HUES48 (cell line): ENCODE measurements around the gene NECAP2.

Experiments used
- H3K27ac ChIP-seq: one replicate; pipeline ENCODE4 v1.7.0; 2013; ENCODE audit warnings: low read depth, low read length, inconsistent platforms
- H3K27me3 ChIP-seq: 2 replicates; pipeline ENCODE4 v1.6.1; 2013; ENCODE audit warnings: mild to moderate bottlenecking, low read length; ENCODE audit not compliant: control insufficient read depth, insufficient read depth
- H3K36me3 ChIP-seq: 2 replicates; pipeline ENCODE4 v1.6.1; 2013; ENCODE audit warnings: low read length; ENCODE audit not compliant: control insufficient read depth, insufficient read depth
- H3K4me1 ChIP-seq: 2 replicates; pipeline ENCODE4 v1.6.1; 2013; ENCODE audit warnings: mild to moderate bottlenecking, low read length; ENCODE audit not compliant: control insufficient read depth, insufficient read depth
- H3K4me3 ChIP-seq: 2 replicates; pipeline ENCODE4 v1.5.1; 2013; ENCODE audit warnings: mild to moderate bottlenecking, low read depth, low read length
- H3K9ac ChIP-seq: 2 replicates; pipeline ENCODE4 v1.6.1; 2013; ENCODE audit warnings: mild to moderate bottlenecking, low read depth, low read length, moderate library complexity
- H3K9me3 ChIP-seq: 2 replicates; pipeline ENCODE4 v1.6.1; 2013; ENCODE audit warnings: low read length; ENCODE audit not compliant: control insufficient read depth, insufficient read depth

Gene NECAP2

DNA sequence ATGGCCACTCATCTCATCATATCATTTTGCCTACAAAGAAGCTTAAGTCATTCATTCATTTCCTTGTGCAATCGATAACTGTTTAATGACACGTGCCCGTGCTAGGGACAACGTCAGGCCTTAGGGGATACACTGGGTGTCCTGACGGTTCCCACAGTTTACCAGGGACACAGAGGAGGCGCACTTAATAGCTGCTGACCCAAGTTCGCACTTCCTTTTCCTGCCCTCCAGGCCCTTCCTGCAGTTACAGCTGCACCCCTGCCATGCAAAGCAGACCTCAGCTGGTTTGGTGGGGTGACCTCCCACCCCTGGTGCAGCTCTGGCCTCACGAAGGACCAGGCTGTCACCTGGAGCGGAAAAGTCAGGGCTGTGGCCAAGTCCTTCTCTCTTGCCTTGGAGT, 7.5 kb upstream of the NECAP2 start:
- H3K9ac ChIP-seq: no peak overlapping the region
- no peaks in the 10 kb centered on the region for H3K9me3 ChIP-seq
- H3K36me3 ChIP-seq: no peaks in the 10 kb centered on the region
- no peaks in the 10 kb centered on the region for H3K4me1 ChIP-seq
- no peaks in the 10 kb centered on the region for H3K27me3 ChIP-seq
- no peak overlapping the region for H3K4me3 ChIP-seq
- no peak overlapping the region for H3K27ac ChIP-seq

DNA sequence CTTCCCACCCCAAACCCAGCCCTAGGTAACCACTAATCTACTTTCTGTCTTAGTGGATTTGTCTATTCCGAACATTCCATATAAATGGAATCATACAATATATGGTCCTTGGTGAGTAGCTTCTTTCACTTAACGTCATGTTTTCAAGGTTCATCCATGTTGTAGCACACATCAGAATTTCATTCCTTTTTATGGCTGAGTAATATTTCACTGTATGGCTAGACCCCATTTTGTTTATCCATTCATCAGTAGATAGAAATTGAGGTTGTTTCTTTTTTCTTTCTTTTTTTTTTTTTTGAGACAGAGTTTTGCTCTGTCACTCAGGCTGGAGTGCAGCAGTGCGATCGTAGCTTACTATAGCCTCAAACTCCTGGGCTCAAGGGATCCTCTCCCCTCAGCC, 6.5 kb upstream of the NECAP2 start:
- Histone ChIP-seq H3K9ac (no peak overlapping the region), H3K9me3 (no peaks in the 10 kb centered on the region), H3K27me3 (no peaks in the 10 kb centered on the region), H3K4me3 (no peak overlapping the region), H3K4me1 (no peaks in the 10 kb centered on the region), H3K36me3 (no peaks in the 10 kb centered on the region), H3K27ac (no peak overlapping the region)

DNA sequence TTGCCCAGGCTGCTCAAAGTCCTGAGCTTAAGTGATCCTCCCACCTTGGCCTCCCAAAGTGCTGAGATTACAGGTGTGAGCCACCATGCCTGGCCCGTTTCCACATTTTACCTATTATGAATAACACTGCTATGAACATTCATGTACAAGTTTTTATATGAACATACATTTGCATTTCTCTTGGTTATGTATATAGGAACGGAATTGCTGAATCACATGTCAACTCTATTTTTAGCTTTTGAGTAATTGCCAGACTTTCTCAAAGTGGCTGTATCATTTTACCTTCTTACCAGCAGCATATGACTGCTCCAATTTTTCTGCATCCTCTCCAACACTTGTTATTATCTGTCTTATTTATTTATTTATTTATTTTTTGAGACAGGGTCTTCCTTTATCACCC, 6.0 kb upstream of the NECAP2 start:
- Histone ChIP-seq H3K9ac (no peak overlapping the region), H3K4me3 (no peak overlapping the region), H3K36me3 (no peaks in the 10 kb centered on the region), H3K27ac (no peak overlapping the region), H3K9me3 (no peaks in the 10 kb centered on the region), H3K4me1 (no peaks in the 10 kb centered on the region), H3K27me3 (no peaks in the 10 kb centered on the region)

DNA sequence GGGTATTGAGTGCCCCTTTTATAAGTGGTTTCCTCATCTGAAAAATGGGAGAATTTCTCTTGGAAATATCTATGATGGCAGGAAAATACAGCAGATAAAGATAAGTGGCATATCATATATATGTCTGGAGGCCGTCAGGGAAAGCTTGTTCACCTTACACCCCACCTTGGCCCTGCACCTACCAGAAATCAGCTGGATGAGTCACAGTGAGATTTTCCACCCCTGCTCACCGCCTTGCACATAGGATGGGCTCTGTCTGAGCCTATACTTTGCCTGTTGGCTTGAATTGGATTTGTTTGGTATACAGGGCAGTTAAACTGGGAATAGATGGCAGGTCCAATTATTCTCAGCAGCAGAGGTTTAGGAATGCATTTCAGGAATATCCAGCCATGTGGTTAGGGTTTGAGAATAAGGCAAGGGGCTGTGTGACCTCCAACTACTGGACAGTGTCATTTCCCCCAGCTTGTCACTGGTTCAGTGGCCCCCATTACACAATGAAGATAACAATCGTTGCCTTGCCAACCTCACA, 3.5 kb upstream of the NECAP2 start, which contains the start of gene SPATA21:
Gene SPATA21, minus strand, starts transcription at position 479 of the 529 bp plus-strand sequence. CDS start 6,053 bp downstream, outside the sequence.
- no peaks in the 10 kb centered on the region for H3K36me3 ChIP-seq
- H3K4me3 ChIP-seq: no peak within 1 kb of the TSS
- H3K9me3 ChIP-seq: no peaks in the 10 kb centered on the region
- peaks cover 5% of the 10 kb centered on the region for H3K4me1 ChIP-seq
- H3K9ac ChIP-seq: no peak within 1 kb of the TSS
- H3K27me3 ChIP-seq: no peaks in the 10 kb centered on the region; the same call in 1 of the 2 replicates
- no peak within 1 kb of the TSS for H3K27ac ChIP-seq

DNA sequence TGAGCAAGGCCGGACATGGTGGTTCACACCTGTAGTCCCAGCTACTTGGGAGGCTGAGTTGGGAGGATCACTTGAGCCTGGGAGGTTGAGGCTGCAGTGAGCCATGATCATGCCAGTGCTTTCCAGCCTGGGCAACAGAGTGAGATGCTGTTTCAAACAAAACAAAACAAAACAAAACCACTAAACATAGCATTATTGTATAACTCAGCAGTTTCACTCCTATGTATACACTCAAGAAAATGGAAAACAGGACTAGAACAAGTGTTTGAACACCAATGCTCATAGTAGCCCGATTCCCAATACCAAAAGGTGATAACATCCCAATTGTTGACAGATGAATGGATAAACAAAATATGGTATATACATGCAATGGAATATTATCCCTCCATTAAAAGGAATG, 2.0 kb upstream of the NECAP2 start:
- Histone ChIP-seq H3K27me3 (no peaks in the 10 kb centered on the region; the same call in 1 of the 2 replicates), H3K27ac (no peak overlapping the region), H3K9me3 (no peaks in the 10 kb centered on the region), H3K9ac (no peak overlapping the region), H3K4me3 (no peak overlapping the region), H3K36me3 (peaks cover 5% of the 10 kb centered on the region; the same call in 1 of the 2 replicates), H3K4me1 (peaks cover 5% of the 10 kb centered on the region)

DNA sequence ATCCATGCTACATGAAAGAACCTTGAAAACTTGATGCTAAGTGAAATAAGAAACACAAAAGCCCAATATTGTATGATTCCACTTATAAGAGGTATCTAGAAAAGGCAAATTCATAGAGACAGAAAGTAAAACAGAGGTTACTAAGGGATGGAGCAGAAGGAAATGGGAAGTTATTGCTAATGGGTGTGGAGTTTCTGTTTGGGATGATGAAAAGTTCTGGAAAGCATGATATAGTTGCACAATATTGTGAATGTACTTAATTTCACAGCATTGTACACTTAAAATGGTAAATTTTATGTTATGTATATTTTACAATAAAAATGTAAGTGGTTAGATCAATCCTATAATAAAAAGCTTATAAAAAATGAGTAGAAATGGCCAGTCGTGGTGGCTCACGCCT, 1.6 kb upstream of the NECAP2 start:
- H3K27ac ChIP-seq: no peak overlapping the region
- no peak overlapping the region for H3K4me3 ChIP-seq
- H3K4me1 ChIP-seq: peaks cover 5% of the 10 kb centered on the region
- no peaks in the 10 kb centered on the region; the same call in 1 of the 2 replicates for H3K27me3 ChIP-seq
- H3K9ac ChIP-seq: no peak overlapping the region
- H3K9me3 ChIP-seq: no peaks in the 10 kb centered on the region
- H3K36me3 ChIP-seq: peaks cover 9% of the 10 kb centered on the region; the same call in 1 of the 2 replicates

DNA sequence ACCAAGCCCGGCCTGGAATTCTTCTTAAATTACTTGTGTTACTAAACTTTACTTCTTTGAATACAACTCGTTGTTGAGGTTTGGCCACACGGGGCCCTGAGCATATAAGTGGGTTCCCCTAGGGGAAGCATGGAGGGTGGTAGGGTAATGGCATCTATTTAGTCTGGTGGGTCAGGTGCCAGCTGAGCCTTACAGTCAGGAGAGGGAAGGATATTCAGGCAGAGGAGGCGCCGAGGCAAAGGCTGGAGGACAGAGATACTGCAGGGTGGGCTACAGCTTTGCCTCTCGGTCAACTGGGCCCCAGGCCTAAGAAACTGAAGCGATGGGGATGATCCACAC, 424 bp upstream of the NECAP2 start:
- Histone ChIP-seq H3K27me3 (no peaks in the 10 kb centered on the region; the same call in 1 of the 2 replicates), H3K9me3 (no peaks in the 10 kb centered on the region), H3K4me1 (peaks cover 5% of the 10 kb centered on the region), H3K27ac (peak overlapping the region; percentile 82), H3K36me3 (peaks cover 18% of the 10 kb centered on the region), H3K4me3 (peak overlapping the region; percentile 95), H3K9ac (peak overlapping the region; percentile 49; the same call in 1 of the 2 replicates)

DNA sequence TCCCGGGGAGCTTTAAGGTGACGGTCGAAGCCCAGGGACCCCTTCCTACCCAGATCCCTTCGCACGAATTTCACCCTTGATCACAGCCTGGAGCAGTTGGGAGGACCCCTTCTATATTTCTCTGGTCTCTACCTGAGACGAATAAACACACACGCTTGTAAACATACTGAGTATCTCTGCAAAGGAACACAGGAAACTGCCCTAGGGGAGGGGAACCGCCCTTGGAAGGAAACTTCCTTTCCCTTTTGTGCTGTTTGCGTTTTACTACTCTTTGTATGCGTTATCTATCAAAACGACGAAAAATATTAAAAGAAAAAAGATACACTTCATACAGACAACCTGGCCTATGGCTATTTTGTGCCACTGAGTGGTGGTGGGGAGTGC, 750 bp downstream of the NECAP2 start:
- peak overlapping the region; percentile 72; the same call in 1 of the 2 replicates for H3K9ac ChIP-seq
- peak overlapping the region; percentile 95 for H3K4me3 ChIP-seq
- peaks cover 5% of the 10 kb centered on the region for H3K4me1 ChIP-seq
- no peaks in the 10 kb centered on the region; the same call in 1 of the 2 replicates for H3K27me3 ChIP-seq
- H3K36me3 ChIP-seq: peaks cover 26% of the 10 kb centered on the region
- no peaks in the 10 kb centered on the region for H3K9me3 ChIP-seq
- peak overlapping the region; percentile 82 for H3K27ac ChIP-seq

DNA sequence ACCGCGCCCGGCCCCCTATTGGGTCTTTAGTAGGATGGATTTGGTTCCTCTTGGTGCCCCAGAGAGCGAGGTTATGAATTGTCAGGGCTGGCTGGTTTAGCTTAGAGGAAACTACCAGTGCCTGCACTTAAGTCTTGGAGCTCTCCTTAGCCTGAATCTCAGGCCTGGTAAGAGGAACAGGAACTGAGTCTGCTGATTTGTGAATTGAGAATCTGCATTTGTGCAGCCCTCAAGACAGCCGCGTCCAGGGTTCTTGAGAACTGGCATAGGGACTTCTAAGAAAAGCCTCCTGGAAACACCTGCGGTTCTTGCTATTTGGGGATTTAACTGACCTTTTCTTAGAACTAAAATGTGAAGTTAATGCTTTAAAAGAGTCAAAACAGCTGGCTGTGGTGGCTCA, 1.7 kb downstream of the NECAP2 start:
- H3K27ac ChIP-seq: no peak overlapping the region
- no peak overlapping the region for H3K4me3 ChIP-seq
- H3K9ac ChIP-seq: no peak overlapping the region
- peaks cover 28% of the 10 kb centered on the region for H3K36me3 ChIP-seq
- H3K27me3 ChIP-seq: no peaks in the 10 kb centered on the region; the same call in 1 of the 2 replicates
- no peaks in the 10 kb centered on the region for H3K9me3 ChIP-seq
- H3K4me1 ChIP-seq: peaks cover 5% of the 10 kb centered on the region

DNA sequence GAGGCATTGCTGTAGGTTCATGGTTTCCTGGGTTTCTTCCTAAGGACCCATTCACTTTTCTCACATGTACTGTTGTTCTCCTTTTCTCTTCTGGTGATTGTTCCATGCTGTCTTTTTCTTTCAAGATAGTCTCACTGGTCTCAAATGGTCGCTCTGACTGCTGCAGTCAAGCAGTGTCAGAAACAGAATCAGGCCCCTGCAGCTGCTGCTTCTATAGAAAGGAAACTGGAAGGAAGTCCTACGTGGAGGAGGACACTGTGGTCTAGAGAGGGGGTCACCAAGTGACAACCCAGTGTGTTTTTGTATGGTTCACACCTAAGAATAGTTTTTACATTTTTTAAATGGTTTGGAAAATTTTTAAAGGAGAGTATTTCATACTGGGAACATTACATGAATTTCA, 2.4 kb downstream of the NECAP2 start:
- Histone ChIP-seq H3K4me1 (peaks cover 5% of the 10 kb centered on the region), H3K36me3 (peaks cover 34% of the 10 kb centered on the region), H3K27me3 (no peaks in the 10 kb centered on the region; the same call in 1 of the 2 replicates), H3K4me3 (no peak overlapping the region), H3K9ac (no peak overlapping the region), H3K9me3 (no peaks in the 10 kb centered on the region), H3K27ac (no peak overlapping the region)

DNA sequence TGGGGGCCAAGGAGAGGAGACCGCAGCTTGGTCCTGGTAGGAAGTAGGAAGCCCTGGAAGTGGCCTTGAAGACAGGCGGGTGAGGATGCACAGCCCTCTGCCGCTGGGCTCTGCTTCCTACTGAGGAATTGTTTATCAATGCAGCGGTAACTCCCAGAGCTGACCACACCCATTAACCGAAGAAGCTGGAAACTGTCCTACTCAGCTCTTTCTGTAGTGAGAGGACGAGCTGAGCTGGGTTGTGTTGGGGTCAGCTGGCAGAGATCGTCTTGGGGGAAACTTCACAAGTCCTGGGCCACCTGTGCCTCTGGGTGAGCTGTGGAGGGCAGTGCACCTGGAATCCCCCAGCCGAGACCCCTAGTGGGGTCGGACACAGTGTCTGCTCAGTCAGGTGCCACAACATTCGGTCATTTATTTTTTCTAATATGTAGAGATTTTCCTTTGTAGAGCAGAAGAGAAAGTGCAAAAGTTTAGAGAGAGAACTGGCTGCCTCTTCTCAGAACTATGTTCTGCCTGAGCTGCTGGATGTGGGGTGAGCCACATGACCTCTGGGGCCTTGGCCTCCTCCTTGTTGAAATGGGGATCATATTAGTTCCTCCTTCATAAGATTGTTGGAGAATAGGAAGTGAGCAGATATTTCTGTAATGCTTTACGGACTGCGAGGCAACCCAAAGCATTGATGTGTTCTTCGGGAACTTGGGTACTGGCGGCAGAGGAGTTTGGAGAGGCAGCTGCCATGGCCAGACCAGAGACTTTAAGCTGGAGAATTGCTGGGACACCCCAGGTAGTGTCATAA, 3.6 kb downstream of the NECAP2 start:
- Histone ChIP-seq H3K4me1 (peaks cover 5% of the 10 kb centered on the region), H3K27me3 (no peaks in the 10 kb centered on the region; the same call in 1 of the 2 replicates), H3K4me3 (no peak overlapping the region), H3K9me3 (no peaks in the 10 kb centered on the region), H3K27ac (no peak overlapping the region), H3K36me3 (peaks cover 47% of the 10 kb centered on the region), H3K9ac (no peak overlapping the region)
